OCI-LY7 (cell line): ENCODE results near the gene ZNF22. TPM values are rescaled to one million over a fixed set of nuclear protein-coding genes. Genes with fewer than 3 reads are reported as not detected.

Experiments used
- BruUV-seq: library from RNA; stranded (reverse); fragments of 400-500 nt; replicated peaks from 2 replicates; lab custom pipeline; 2021; lab: Mats Ljungman, UMichigan
- CTCF ChIA-PET: fragments of 300-600 bp; sonication (Branson Sonifier 250); formaldehyde crosslinking; loops from one replicate; lab custom pipeline; 2022; ENCODE audit warnings: antibody characterized with exemption; ENCODE audit not compliant: unreplicated experiment; lab: Charles Lee
- POLR2A ChIA-PET: fragments of 300-600 bp; sonication (Branson Sonifier 250); formaldehyde crosslinking; loops from one replicate; lab custom pipeline; 2022; ENCODE audit warnings: antibody characterized with exemption; lab: Charles Lee
- DNase-seq: peaks from one replicate; pipeline ENCODE4 v3.0.0-alpha.2; 2015; ENCODE audit warnings: low spot score
- H2AFZ ChIP-seq: fragments of 200-600 bp; sonication (generic), shearing (Covaris generic); 2 replicates; pipeline ENCODE4 v1.6.1; 2014; ENCODE audit warnings: mild to moderate bottlenecking, antibody characterized with exemption, low read length, moderate library complexity
- H3K27ac ChIP-seq: fragments of 200-600 bp; sonication (generic); 2 replicates; pipeline ENCODE4 v1.5.1; 2014; ENCODE audit warnings: mixed run types, low read depth, mild to moderate bottlenecking, moderate library complexity, low read length, inconsistent platforms; ENCODE audit not compliant: poor library complexity, severe bottlenecking
- H3K36me3 ChIP-seq: fragments of 200-600 bp; sonication (generic); 2 replicates; pipeline ENCODE4 v1.6.1; 2014; ENCODE audit warnings: mild to moderate bottlenecking, antibody characterized with exemption, low read length, moderate library complexity, mixed read lengths; ENCODE audit not compliant: insufficient read depth
- H3K4me1 ChIP-seq: fragments of 200-600 bp; sonication (generic); 2 replicates; pipeline ENCODE4 v1.5.1; 2014; ENCODE audit warnings: mild to moderate bottlenecking, low read length; ENCODE audit not compliant: insufficient read depth, poor library complexity, severe bottlenecking
- H3K4me2 ChIP-seq: fragments of 200-600 bp; sonication (generic); 2 replicates; pipeline ENCODE4 v1.6.1; 2014; ENCODE audit warnings: mild to moderate bottlenecking, low read length
- H3K4me3 ChIP-seq: fragments of 200-600 bp; sonication (generic); 2 replicates; pipeline ENCODE4 v1.5.1; 2014; ENCODE audit warnings: mild to moderate bottlenecking, low read depth, low read length; ENCODE audit not compliant: poor library complexity, severe bottlenecking
- H3K79me2 ChIP-seq: fragments of 200-600 bp; sonication (generic); 2 replicates; pipeline ENCODE4 v1.6.1; 2016; ENCODE audit warnings: low read depth, mild to moderate bottlenecking, low read length, moderate library complexity, mixed read lengths; ENCODE audit not compliant: insufficient read depth
- H3K9me2 ChIP-seq: fragments of 200-600 bp; sonication (generic); 2 replicates; pipeline ENCODE4 v1.6.1; 2016; ENCODE audit warnings: mild to moderate bottlenecking, low read length, mixed read lengths; ENCODE audit not compliant: insufficient read depth
- H3K9me3 ChIP-seq: fragments of 200-600 bp; sonication (generic); 2 replicates; pipeline ENCODE4 v1.6.1; 2014; ENCODE audit warnings: mild to moderate bottlenecking, mixed run types, low read length, mixed read lengths
- H4K20me1 ChIP-seq: fragments of 200-600 bp; sonication (generic); 2 replicates; pipeline ENCODE4 v1.6.1; 2014; ENCODE audit warnings: mild to moderate bottlenecking, antibody characterized with exemption, low read length, moderate library complexity, mixed read lengths; ENCODE audit not compliant: insufficient read depth
- EZH2phosphoT487 ChIP-seq: fragments of 200-600 bp; sonication (generic); IDR thresholded peaks from 2 replicates; pipeline ENCODE4 v1.6.1; 2018; ENCODE audit warnings: low read depth, borderline replicate concordance, mild to moderate bottlenecking, mixed run types, antibody characterized with exemption, low read length, moderate library complexity, mixed read lengths
- intact Hi-C: fragments of 100-400 bp; cut with micrococcal nuclease; formaldehyde crosslinking; loops from one replicate; pipeline ENCODE4 v1.10.0; 2022; ENCODE audit not compliant: unreplicated experiment
- total RNA-seq, 2 experiments: library from RNA; depleted of rRNA in 1 of 2; stranded (reverse); fragments of >200 nt in 1 of 2; shearing (Covaris generic) in 1 of 2; gene quantifications; 2 replicates each; pipeline ENCODE4 v1.2.3, GENCODE V29; 2014 to 2022
- TF ChIP-seq, protein P1 (sequence below): fragments of 200-600 bp; sonication (generic); conservative IDR thresholded peaks from 2 replicates; pipeline ENCODE4 v1.5.1; 2014; ENCODE audit warnings: mild to moderate bottlenecking, antibody characterized with exemption, low read length, moderate library complexity, mixed read lengths

ZNF22 gene
- total RNA-seq, 2 experiments from 2014 or later, result 33.3 to 46.6 TPM

DNA sequence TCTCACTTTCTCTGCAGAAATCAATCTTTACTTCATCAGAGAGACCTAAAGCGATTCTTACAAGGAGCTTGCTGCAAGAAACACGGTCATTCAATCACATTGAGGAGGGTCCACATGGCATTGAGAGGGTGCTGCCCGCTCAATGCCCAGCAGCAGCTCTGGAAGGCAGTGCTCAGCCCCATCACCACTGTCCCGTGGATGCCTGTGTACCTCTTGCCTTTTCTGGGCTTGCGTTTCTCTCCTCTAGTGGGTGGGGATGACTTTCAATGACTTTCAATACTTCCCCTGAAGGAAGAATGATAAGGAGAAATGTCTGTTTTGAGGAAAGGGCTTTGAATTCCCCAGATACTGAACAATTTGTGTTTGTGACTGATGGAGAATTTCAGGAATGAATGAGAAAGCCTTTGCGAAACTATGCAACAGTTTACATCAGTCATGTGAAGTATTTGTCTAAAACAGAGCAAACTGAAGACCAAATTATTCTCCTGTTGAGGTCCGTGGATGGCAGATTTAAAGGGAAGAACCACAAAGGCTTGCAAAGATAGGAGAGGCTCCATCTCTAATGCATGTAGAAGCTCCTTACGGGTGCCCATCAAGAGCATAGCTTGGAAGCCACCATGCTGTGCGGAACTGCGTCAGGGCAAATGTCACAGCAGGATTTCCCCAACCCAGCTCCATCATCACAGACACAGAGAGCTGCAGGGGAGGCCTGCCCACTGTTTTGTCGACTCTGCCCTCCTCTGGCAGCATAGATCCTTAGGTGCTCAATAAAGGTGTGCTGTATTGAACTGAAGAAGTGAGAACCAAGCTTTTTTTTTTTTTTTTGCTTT, 6.6 kb upstream of the ZNF22 start:
- H3K4me3 ChIP-seq, result no peak overlapping the region
- H3K9me3 ChIP-seq, result no peaks in the 10 kb centered on the region
- POLR2A ChIA-PET, result no interaction called here
- DNase-seq, result no peak
- intact Hi-C loops, result no loop called here
- no peak overlapping the region for H3K4me2 ChIP-seq
- H3K27ac ChIP-seq, result no peak overlapping the region
- no peaks in the 10 kb centered on the region for H3K9me2 ChIP-seq
- H3K4me1 ChIP-seq, result peaks cover 17% of the 10 kb centered on the region
- CTCF ChIA-PET, result interaction anchor here (1.1 kb wide), 1 partner anchor 12 kb away, joined by 3 read pairs; no protein-coding TSS in a partner anchor
- H4K20me1 ChIP-seq, result no peaks in the 10 kb centered on the region
- BruUV-seq, result no TSS peak
- H2AFZ ChIP-seq, result no peak overlapping the region
- H3K36me3 ChIP-seq, result no peaks in the 10 kb centered on the region
- TF ChIP-seq, protein P1, sequence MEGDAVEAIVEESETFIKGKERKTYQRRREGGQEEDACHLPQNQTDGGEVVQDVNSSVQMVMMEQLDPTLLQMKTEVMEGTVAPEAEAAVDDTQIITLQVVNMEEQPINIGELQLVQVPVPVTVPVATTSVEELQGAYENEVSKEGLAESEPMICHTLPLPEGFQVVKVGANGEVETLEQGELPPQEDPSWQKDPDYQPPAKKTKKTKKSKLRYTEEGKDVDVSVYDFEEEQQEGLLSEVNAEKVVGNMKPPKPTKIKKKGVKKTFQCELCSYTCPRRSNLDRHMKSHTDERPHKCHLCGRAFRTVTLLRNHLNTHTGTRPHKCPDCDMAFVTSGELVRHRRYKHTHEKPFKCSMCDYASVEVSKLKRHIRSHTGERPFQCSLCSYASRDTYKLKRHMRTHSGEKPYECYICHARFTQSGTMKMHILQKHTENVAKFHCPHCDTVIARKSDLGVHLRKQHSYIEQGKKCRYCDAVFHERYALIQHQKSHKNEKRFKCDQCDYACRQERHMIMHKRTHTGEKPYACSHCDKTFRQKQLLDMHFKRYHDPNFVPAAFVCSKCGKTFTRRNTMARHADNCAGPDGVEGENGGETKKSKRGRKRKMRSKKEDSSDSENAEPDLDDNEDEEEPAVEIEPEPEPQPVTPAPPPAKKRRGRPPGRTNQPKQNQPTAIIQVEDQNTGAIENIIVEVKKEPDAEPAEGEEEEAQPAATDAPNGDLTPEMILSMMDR, result no peak
- TF ChIP-seq EZH2phosphoT487, result no peak
- no peaks in the 10 kb centered on the region for H3K79me2 ChIP-seq

DNA sequence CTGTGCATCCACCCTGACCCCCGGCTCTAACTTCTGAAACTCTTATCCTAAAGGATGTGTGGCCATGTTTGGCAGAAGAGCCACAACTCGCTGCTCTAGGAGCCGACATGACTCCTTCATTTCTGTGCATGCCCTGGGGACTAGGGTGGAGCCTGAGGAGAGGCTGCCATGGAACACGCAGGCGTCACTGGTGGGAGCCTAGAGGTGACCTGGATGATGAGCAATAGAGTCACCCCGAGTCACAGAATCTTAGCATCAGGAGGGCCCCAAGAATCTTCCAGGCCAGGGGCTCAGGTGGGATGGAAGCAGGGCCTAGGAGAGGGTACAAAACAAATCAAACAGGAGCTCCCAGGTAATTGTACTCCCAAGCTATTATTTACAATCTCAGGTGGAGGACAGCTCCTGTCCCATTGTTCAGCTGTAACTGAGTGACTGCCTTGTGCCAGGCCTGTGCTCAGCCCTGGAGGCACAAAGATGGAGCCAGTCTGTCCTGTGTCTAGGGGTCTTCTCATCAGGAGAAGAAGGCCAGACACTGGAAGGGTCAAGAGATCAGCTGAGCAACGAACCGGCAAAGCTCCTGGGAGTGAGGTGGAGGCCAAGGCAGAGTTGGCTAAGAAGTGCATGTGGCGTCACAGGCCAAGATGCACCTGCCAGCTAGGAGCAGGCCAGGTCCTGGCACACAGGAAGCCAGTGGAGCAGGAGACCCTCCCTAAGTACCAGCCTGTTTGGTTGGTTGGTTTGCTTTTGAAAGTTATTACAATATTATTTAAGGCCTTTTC, 5.8 kb upstream of the ZNF22 start:
- H3K79me2 ChIP-seq, result no peaks in the 10 kb centered on the region
- H3K9me3 ChIP-seq, result no peaks in the 10 kb centered on the region
- POLR2A ChIA-PET, result interaction anchor here (0.7 kb wide), 1 partner anchor 10 kb away, joined by 3 read pairs; no protein-coding TSS in a partner anchor
- DNase-seq, result no peak
- intact Hi-C loops, result no loop called here
- no peak overlapping the region for H2AFZ ChIP-seq
- H3K9me2 ChIP-seq, result no peaks in the 10 kb centered on the region
- H3K4me1 ChIP-seq, result peaks cover 18% of the 10 kb centered on the region
- no peak overlapping the region for H3K4me3 ChIP-seq
- H3K27ac ChIP-seq, result no peak overlapping the region
- CTCF ChIA-PET, result interaction anchor here (1.1 kb wide), 1 partner anchor 11 kb away, joined by 3 read pairs; no protein-coding TSS in a partner anchor
- H3K4me2 ChIP-seq, result no peak overlapping the region
- no peaks in the 10 kb centered on the region for H3K36me3 ChIP-seq
- no TSS peak for BruUV-seq
- no peaks in the 10 kb centered on the region for H4K20me1 ChIP-seq
- TF ChIP-seq, protein P1, result no peak
- TF ChIP-seq EZH2phosphoT487, result no peak
